GM12878 (cell line): Measurements from ENCODE around the gene RBMS3. TPM values are rescaled to one million over a fixed set of nuclear protein-coding genes. Genes with fewer than 3 reads are reported as not detected.

Experiments used
- ATAC-seq: fragments of 200-7000 bp; cut with Tn5 transposase; 3 replicates; pipeline ENCODE4 v1.9.1; 2020; ENCODE audit warnings: mild to moderate bottlenecking, moderate library complexity
- BruUV-seq: library from RNA; stranded (reverse); fragments of 400-500 nt; replicated peaks from 2 replicates; lab custom pipeline; 2021; lab: Mats Ljungman, UMichigan
- CTCF ChIA-PET: fragments of 300-600 bp; sonication (Branson Sonifier 250); formaldehyde crosslinking; extraction: SDS; loops from one replicate; lab custom pipeline; 2021; ENCODE audit warnings: inconsistent platforms; lab: Yijun Ruan, JAX
- POLR2A ChIA-PET: fragments of 350-600 bp; formaldehyde crosslinking; extraction: SDS; loops from one replicate; lab custom pipeline; 2021; ENCODE audit warnings: inconsistent platforms; lab: Charles Lee
- RAD21 ChIA-PET: fragments of 300-600 bp; sonication (Branson Sonifier 250); formaldehyde crosslinking; loops from one replicate; lab custom pipeline; 2023; ENCODE audit warnings: antibody characterized with exemption; ENCODE audit not compliant: unreplicated experiment; lab: Charles Lee
- SMC1A ChIA-PET: fragments of 300-600 bp; sonication (Branson Sonifier 250); formaldehyde crosslinking; loops from one replicate; lab custom pipeline; 2023; ENCODE audit not compliant: unreplicated experiment, uncharacterized antibody; lab: Charles Lee
- DNase-seq: peaks from one replicate; pipeline ENCODE4 v3.0.0-alpha.2; 2011; ENCODE audit warnings: low read depth, low spot score
- FAIRE-seq: peaks from 3 replicates; lab custom pipeline; 2011; peaks lifted over from hg19 to GRCh38; lab: Jason Lieb, UNC
- H2AFZ ChIP-seq: 2 replicates; pipeline ENCODE4 v1.6.0; 2011; ENCODE audit warnings: low read depth, low read length, control low read depth; ENCODE audit not compliant: control insufficient read depth
- H3K27ac ChIP-seq: 2 replicates; pipeline ENCODE4 v1.5.1; 2011; ENCODE audit warnings: control low read depth; ENCODE audit not compliant: control insufficient read depth, insufficient read depth
- H3K27me3 ChIP-seq, 2 experiments: replicated peaks in 1 of 2; 2 replicates each; pipeline versions ENCODE4 v1.6.0 to v1.6.1; 2011; ENCODE audit warnings: low read length in 1 of 2; ENCODE audit not compliant: control insufficient read depth in 2 of 2, insufficient read depth in 2 of 2
- H3K36me3 ChIP-seq, 2 experiments: 2 replicates each; pipeline ENCODE4 v1.5.1; 2011; ENCODE audit warnings: low read length in 1 of 2; ENCODE audit not compliant: control insufficient read depth in 2 of 2, insufficient read depth in 2 of 2
- H3K4me1 ChIP-seq: 2 replicates; pipeline ENCODE4 v1.6.1; 2011; ENCODE audit warnings: mild to moderate bottlenecking, low read length, moderate library complexity, mixed read lengths; ENCODE audit not compliant: control insufficient read depth, insufficient read depth
- H3K4me2 ChIP-seq: 2 replicates; pipeline ENCODE4 v1.6.0; 2011; ENCODE audit warnings: control low read depth; ENCODE audit not compliant: control insufficient read depth, insufficient read depth
- H3K4me3 ChIP-seq: fragments of 200-600 bp; sonication (generic); 2 replicates; pipeline ENCODE4 v1.5.1; 2016
- H3K79me2 ChIP-seq: 2 replicates; pipeline ENCODE4 v1.6.0; 2011; ENCODE audit warnings: low read length; ENCODE audit not compliant: control insufficient read depth, insufficient read depth
- H3K9ac ChIP-seq: 2 replicates; pipeline ENCODE4 v1.8.0; 2011; ENCODE audit warnings: low read length, control low read depth, mixed read lengths; ENCODE audit not compliant: control insufficient read depth, insufficient read depth
- H3K9me3 ChIP-seq: replicated peaks from 3 replicates; pipeline ENCODE4 v1.5.1; 2011; ENCODE audit warnings: mild to moderate bottlenecking, low read length; ENCODE audit not compliant: control insufficient read depth, insufficient read depth
- H4K20me1 ChIP-seq: 2 replicates; pipeline ENCODE4 v1.6.0; 2011; ENCODE audit not compliant: control insufficient read depth, insufficient read depth
- BMI1 ChIP-seq: fragments of 450-650 bp; IDR thresholded peaks from 2 replicates; pipeline ENCODE4 v1.6.1; 2016; ENCODE audit warnings: mild to moderate bottlenecking, moderate library complexity, borderline replicate concordance
- CHD4 ChIP-seq: fragments of 200-600 bp; sonication (generic); IDR thresholded peaks from 2 replicates; pipeline ENCODE4 v1.6.1; 2016; ENCODE audit warnings: mild to moderate bottlenecking
- CTCF ChIP-seq, 3 experiments: IDR thresholded peaks in 2 of 3; conservative IDR thresholded peaks in 1 of 3; 2 replicates each; pipeline ENCODE4 v1.5.1; 2011; ENCODE audit warnings: low read depth in 3 of 3, low read length in 3 of 3, mild to moderate bottlenecking in 3 of 3, control low read depth in 2 of 3, moderate library complexity in 2 of 3, inconsistent platforms in 1 of 3, mixed read lengths in 1 of 3; ENCODE audit not compliant: control insufficient read depth in 2 of 3, insufficient read depth in 1 of 3; ENCODE audit errors: extremely low read depth in 1 of 3
- IKZF1 ChIP-seq: fragments of 450-650 bp; conservative IDR thresholded peaks from 2 replicates; pipeline ENCODE4 v1.6.1; 2017; ENCODE audit warnings: antibody characterized with exemption, mild to moderate bottlenecking
- MEF2B ChIP-seq: fragments of 450-650 bp; IDR thresholded peaks from 2 replicates; pipeline ENCODE4 v1.6.1; 2018; ENCODE audit warnings: mild to moderate bottlenecking, moderate library complexity; ENCODE audit not compliant: partially characterized antibody, poor library complexity, severe bottlenecking
- NBN ChIP-seq: fragments of 450-650 bp; IDR thresholded peaks from 2 replicates; pipeline ENCODE4 v1.6.1; 2016
- PRDM15 ChIP-seq: fragments of 450-650 bp; formaldehyde crosslinking; IDR thresholded peaks from 2 replicates; pipeline ENCODE4 v1.4.0; 2020; ENCODE audit warnings: mild to moderate bottlenecking, moderate library complexity
- RBBP5 ChIP-seq: fragments of 200-600 bp; sonication (generic); conservative IDR thresholded peaks from 2 replicates; pipeline ENCODE4 v1.6.1; 2016
- SMAD5 ChIP-seq: IDR thresholded peaks from 2 replicates; pipeline ENCODE4 v1.6.1; 2016; ENCODE audit warnings: antibody characterized with exemption, low read depth
- STAT1 ChIP-seq: fragments of 450-650 bp; conservative IDR thresholded peaks from 2 replicates; pipeline ENCODE4 v1.6.1; 2014; ENCODE audit warnings: antibody characterized with exemption, mild to moderate bottlenecking
- ZNF274 ChIP-seq: IDR thresholded peaks from one replicate; pipeline ENCODE4 v1.8.0; 2011; ENCODE audit not compliant: insufficient read length, insufficient read depth
- ZSCAN29 ChIP-seq: fragments of 450-650 bp; IDR thresholded peaks from 2 replicates; pipeline ENCODE4 v1.6.1; 2017; ENCODE audit warnings: mild to moderate bottlenecking, moderate library complexity
- WGBS: methylation state at CpG from one replicate; pipeline ENCODE4 v1.1.6; 2016; ENCODE audit warnings: low lambda C conversion rate; ENCODE audit not compliant: insufficient replicate concordance, insufficient coverage; ENCODE audit errors: missing lambda C conversion rate; 5-methylcytosine and 5-hydroxymethylcytosine counted together
- in situ Hi-C: fragments of 300-500 bp; cut with MboI; formaldehyde crosslinking; loops from 9 replicates; pipeline ENCODE4 v1.14.3; 2018; ENCODE audit warnings: mixed read lengths
- intact Hi-C: fragments of 100-400 bp; cut with micrococcal nuclease; formaldehyde crosslinking; loops from one replicate; pipeline ENCODE4 v1.14.2; 2022; ENCODE audit not compliant: unreplicated experiment
- polyA plus RNA-seq, 11 experiments: library from polyadenylated mRNA; depleted of rRNA in 4 of 11; unstranded in 6 of 11; stranded (reverse) in 5 of 11; fragments of >200 nt; fragmentation: Nextera tagmentation in 4 of 11; fragmentation: Illumina TruSeq in 1 of 11; extraction: Ambion mirVana in 4 of 11; extraction: Trizol in 1 of 11; gene quantifications; 1 replicate in 1 of 11; 2 replicates in 10 of 11; pipeline versions ENCODE4 v1.2.1 to v1.2.3, GENCODE V29; 2011 to 2016; ENCODE audit warnings: inconsistent platforms in 2 of 11, missing spikeins in 2 of 11, low read depth in 1 of 11
- total RNA-seq, 4 experiments: library from RNA; depleted of rRNA in 3 of 4; stranded (reverse); fragments of >200 nt in 3 of 4; fragmentation: Illumina TruSeq in 1 of 4; extraction: Trizol in 1 of 4; gene quantifications; 2 replicates each; pipeline versions ENCODE4 v1.2.1 to v1.2.3, GENCODE V29; 2013 to 2021

The RBMS3 gene
- total and polyA plus RNA-seq, 10 of the 15 experiments (the other 5 are each of a cell fraction or from before 2014, with no cell fraction given): 0.79 to 4.7 (median 3.1) TPM

- TF ChIP-seq PRDM15 (CRISPR knock-in tag) (no peak), NBN (no peak), BMI1 (no peak)
Measured at GRCh38 chr3:29773481-29773880, 492.6 kb downstream of the RBMS3 start (continued).

GRCh38 chr3:29775340-29775739 is 494.5 kb downstream of the RBMS3 start:
- in situ Hi-C loops: no loop called here
- Histone ChIP-seq H3K4me3 (no peak overlapping the region), H3K9ac (no peak overlapping the region), H3K27ac (no peak overlapping the region), H3K4me1 (no peaks in the 10 kb centered on the region), H3K36me3 (no peaks in the 10 kb centered on the region), H3K9me3 (no peaks in the 10 kb centered on the region), H3K79me2 (no peaks in the 10 kb centered on the region), H3K27me3 (no peaks in the 10 kb centered on the region), H3K4me2 (no peak overlapping the region), H2AFZ (no peak overlapping the region), H4K20me1 (no peaks in the 10 kb centered on the region)
- RAD21 ChIA-PET: no interaction called here
- CTCF ChIA-PET: interaction anchor here (0.5 kb wide), 1 partner anchor 982 kb away, joined by 3 read pairs; no protein-coding TSS in a partner anchor
- POLR2A ChIA-PET: no interaction called here
- FAIRE-seq (no peak), ATAC-seq (no peak), DNase-seq (no peak)
- intact Hi-C loops: no loop called here
- BruUV-seq: no TSS peak
- TF ChIP-seq CHD4 (no peak), STAT1 (no peak), ZNF274 (no peak), CTCF (IDR thresholded peaks at IDR 0.05 in 2 of 3, conservative IDR thresholded peaks at IDR 0.05 in 1 of 3; ENCODE audit: control insufficient read depth in 2 of 3, extremely low read depth in 1 of 3, insufficient read depth in 1 of 3, low read depth in 3 of 3, low read length in 3 of 3) (no peak), RBBP5 (no peak), IKZF1 (no peak), SMAD5 (no peak), ZSCAN29 (no peak), MEF2B (no peak)
- WGBS: 54% methylated on average over 5 of the region's 5 CpGs
- SMC1A ChIA-PET: interaction anchor here (1.3 kb wide), 1 partner anchor 14 kb away, joined by 5 read pairs; no protein-coding TSS in a partner anchor
